ENCODE data around the gene ELOB. TPM values are rescaled to one million over a fixed set of nuclear protein-coding genes. Genes with fewer than 3 reads are reported as not detected.

Gene ELOB
- total and polyA plus RNA-seq, 10 of the 15 experiments (the other 5 are each of a cell fraction or from before 2014, with no cell fraction given), result 86.9 to 823 (median 263) TPM

GRCh38 chr16:2817340-2818271, 40.5 kb upstream of the ELOB start:
- H2AFZ ChIP-seq (ENCODE audit: control insufficient read depth, low read depth, low read length), result no peak overlapping the region; the same call in 1 of the 2 replicates
- DNase-seq (ENCODE audit: low read depth, low spot score), result no peak
- in situ Hi-C loops (cut with MboI) (no loop called here), intact Hi-C loops (cut with micrococcal nuclease; ENCODE audit: unreplicated experiment) (no loop called here)
- no peak for ATAC-seq
- TF ChIP-seq, protein P1, sequence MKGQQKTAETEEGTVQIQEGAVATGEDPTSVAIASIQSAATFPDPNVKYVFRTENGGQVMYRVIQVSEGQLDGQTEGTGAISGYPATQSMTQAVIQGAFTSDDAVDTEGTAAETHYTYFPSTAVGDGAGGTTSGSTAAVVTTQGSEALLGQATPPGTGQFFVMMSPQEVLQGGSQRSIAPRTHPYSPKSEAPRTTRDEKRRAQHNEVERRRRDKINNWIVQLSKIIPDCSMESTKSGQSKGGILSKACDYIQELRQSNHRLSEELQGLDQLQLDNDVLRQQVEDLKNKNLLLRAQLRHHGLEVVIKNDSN (IDR thresholded peaks at IDR 0.05; ENCODE audit: borderline replicate concordance, extremely low read length, insufficient read depth, low read depth, low read length), result peak; percentile 43
- no peak for TF ChIP-seq SPI1 (IDR thresholded peaks at IDR 0.05; ENCODE audit: borderline replicate concordance, insufficient read depth, low read depth, low read length)
- peak in 1 of 2 experiments; percentile 34; a peak in 1 of 3 replicates for TF ChIP-seq EGR1 (IDR thresholded peaks at IDR 0.05; ENCODE audit: borderline replicate concordance in 1 of 2, low read depth in 2 of 2, low read length in 2 of 2)
- TF ChIP-seq PRDM15 (CRISPR knock-in tag; IDR thresholded peaks at IDR 0.05), result no peak
- ChIA-PET POLR2A (no interaction called here), CTCF (no interaction called here), RAD21 (ENCODE audit: unreplicated experiment) (no interaction called here), SMC1A (ENCODE audit: uncharacterized antibody, unreplicated experiment) (no interaction called here)
- no peak for FAIRE-seq
- H3K27ac ChIP-seq (ENCODE audit: control insufficient read depth, insufficient read depth), result peak overlapping the region; percentile 58; the same call in 1 of the 2 replicates
- no peaks in the 10 kb centered on the region for H3K9me3 ChIP-seq (replicated peaks; ENCODE audit: control insufficient read depth, insufficient read depth, low read length)
- peaks cover 0 to 1% of the 10 kb centered on the region in 2 experiments; a peak in 1 of 4 replicates for H3K27me3 ChIP-seq (replicated peaks in 1 of 2; ENCODE audit: control insufficient read depth in 2 of 2, insufficient read depth in 2 of 2, low read length in 1 of 2)
- peaks cover 7% of the 10 kb centered on the region for H3K79me2 ChIP-seq (ENCODE audit: control insufficient read depth, insufficient read depth, low read length)
- H3K36me3 ChIP-seq (ENCODE audit: control insufficient read depth in 2 of 2, insufficient read depth in 2 of 2, low read length in 1 of 2), result no peaks in the 10 kb centered on the region
- H4K20me1 ChIP-seq (ENCODE audit: control insufficient read depth, insufficient read depth), result no peaks in the 10 kb centered on the region
- 0 out of 2 replicates have a peak overlapping the region, but pooled peaks have one; percentile 30 for H3K4me2 ChIP-seq (ENCODE audit: control insufficient read depth, insufficient read depth)
- no peaks in the 10 kb centered on the region for H3K4me1 ChIP-seq (ENCODE audit: control insufficient read depth, insufficient read depth, low read length)
- no TSS peak for BruUV-seq (replicated peaks)
- whole genome bisulfite sequencing (ENCODE audit: insufficient coverage, insufficient replicate concordance, low lambda C conversion rate, missing lambda C conversion rate), result 31% methylated on average over 39 of the region's 68 CpGs
- H3K9ac ChIP-seq (ENCODE audit: control insufficient read depth, insufficient read depth, low read length), result peak overlapping the region; percentile 65; the same call in 1 of the 2 replicates
- H3K4me3 ChIP-seq, result peak overlapping the region; percentile 58; the same call in 1 of the 2 replicates
